Mesothelial cell of epicardium (in vitro differentiated cells): ENCODE data around the gene LYPD6. TPM values are rescaled to one million over a fixed set of nuclear protein-coding genes. Genes with fewer than 3 reads are reported as not detected.

Experiments used
- DNase-seq, 2 experiments: peaks; one replicate each; pipeline ENCODE4 v3.0.0; 2021; ENCODE audit warnings: low spot score in 2 of 2; ENCODE audit not compliant: unreplicated experiment in 2 of 2
- H3K27ac Mint-ChIP-seq: 2 replicates; pipeline ENCODE4 v1.8.0; 2021; ENCODE audit warnings: mixed read lengths
- H3K27me3 Mint-ChIP-seq: 2 replicates; pipeline ENCODE4 v1.8.0; 2021; ENCODE audit warnings: low read depth, mixed read lengths
- H3K36me3 Mint-ChIP-seq: 2 replicates; pipeline ENCODE4 v1.8.0; 2021; ENCODE audit warnings: mixed read lengths
- H3K4me1 Mint-ChIP-seq: 2 replicates; pipeline ENCODE4 v1.8.0; 2021; ENCODE audit warnings: mixed read lengths
- H3K4me3 Mint-ChIP-seq: 2 replicates; pipeline ENCODE4 v1.8.0; 2021; ENCODE audit warnings: mild to moderate bottlenecking, moderate library complexity, mixed read lengths
- H3K9me3 Mint-ChIP-seq: 2 replicates; pipeline ENCODE4 v1.8.0; 2021; ENCODE audit warnings: mixed read lengths
- total RNA-seq: library from RNA; stranded (reverse); gene quantifications from 3 replicates; pipeline ENCODE4 v1.2.1, GENCODE V29; 2021
- TF ChIP-seq, protein P1 (sequence below): fragments of 200-600 bp; sonication (generic); IDR thresholded peaks from one replicate; pipeline ENCODE4 v1.5.0; 2021; ENCODE audit warnings: antibody characterized with exemption; ENCODE audit not compliant: unreplicated experiment

Gene LYPD6
- total RNA-seq, 1 donor from 2014 or later = 16.2 TPM

DNA sequence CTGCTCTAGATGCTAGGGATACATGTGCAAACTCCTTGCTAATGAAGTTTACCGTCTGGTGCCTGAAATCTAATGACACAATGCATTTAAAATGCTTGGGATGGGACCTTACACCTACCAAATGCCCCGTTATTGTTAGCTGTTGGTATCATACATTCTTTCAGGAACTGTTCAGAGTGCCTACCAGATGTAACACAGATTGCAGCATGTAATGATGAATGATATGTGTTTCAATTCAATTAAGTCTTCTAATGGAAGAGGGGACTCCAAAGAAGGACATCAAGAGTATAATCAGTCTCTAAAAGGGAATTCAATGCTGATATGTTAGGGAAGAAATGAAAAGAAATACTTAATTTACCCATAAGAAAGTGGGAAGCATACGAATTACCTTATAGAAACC is 3.2 kb downstream of the LYPD6 start:
- Mint-ChIP-seq H3K4me1 (peaks cover 35% of the 10 kb centered on the region), H3K4me3 (no peak overlapping the region), H3K27me3 (no peaks in the 10 kb centered on the region), H3K36me3 (peaks cover 8% of the 10 kb centered on the region), H3K27ac (no peak overlapping the region), H3K9me3 (peaks cover 14% of the 10 kb centered on the region)
- TF ChIP-seq, protein P1, sequence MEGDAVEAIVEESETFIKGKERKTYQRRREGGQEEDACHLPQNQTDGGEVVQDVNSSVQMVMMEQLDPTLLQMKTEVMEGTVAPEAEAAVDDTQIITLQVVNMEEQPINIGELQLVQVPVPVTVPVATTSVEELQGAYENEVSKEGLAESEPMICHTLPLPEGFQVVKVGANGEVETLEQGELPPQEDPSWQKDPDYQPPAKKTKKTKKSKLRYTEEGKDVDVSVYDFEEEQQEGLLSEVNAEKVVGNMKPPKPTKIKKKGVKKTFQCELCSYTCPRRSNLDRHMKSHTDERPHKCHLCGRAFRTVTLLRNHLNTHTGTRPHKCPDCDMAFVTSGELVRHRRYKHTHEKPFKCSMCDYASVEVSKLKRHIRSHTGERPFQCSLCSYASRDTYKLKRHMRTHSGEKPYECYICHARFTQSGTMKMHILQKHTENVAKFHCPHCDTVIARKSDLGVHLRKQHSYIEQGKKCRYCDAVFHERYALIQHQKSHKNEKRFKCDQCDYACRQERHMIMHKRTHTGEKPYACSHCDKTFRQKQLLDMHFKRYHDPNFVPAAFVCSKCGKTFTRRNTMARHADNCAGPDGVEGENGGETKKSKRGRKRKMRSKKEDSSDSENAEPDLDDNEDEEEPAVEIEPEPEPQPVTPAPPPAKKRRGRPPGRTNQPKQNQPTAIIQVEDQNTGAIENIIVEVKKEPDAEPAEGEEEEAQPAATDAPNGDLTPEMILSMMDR = no peak
- DNase-seq = no peak

DNA sequence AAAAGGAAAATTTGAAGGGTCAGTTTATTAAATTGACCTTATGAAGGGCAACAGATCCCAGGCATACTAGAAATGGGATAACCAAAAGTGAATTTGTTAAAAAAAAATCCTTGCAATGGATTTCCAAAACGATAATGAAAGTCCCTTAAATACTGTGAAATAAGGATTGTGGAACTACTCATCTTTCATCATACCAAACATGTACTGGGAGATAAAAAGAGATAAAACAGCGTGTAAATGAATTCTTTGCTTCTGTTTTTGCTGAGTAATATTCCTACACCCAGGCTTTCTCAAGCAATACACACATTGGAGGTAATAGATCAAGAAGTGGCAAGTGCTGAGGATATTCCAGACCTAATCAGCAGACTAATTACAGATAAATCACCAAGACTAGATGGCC is 3.8 kb downstream of the LYPD6 start:
- H3K36me3 Mint-ChIP-seq = peaks cover 8% of the 10 kb centered on the region
- peaks cover 14% of the 10 kb centered on the region for H3K9me3 Mint-ChIP-seq
- no peaks in the 10 kb centered on the region for H3K27me3 Mint-ChIP-seq
- H3K4me1 Mint-ChIP-seq = peaks cover 31% of the 10 kb centered on the region
- no peak overlapping the region for H3K27ac Mint-ChIP-seq
- no peak for DNase-seq
- H3K4me3 Mint-ChIP-seq = no peak overlapping the region
- TF ChIP-seq, protein P1 = no peak

DNA sequence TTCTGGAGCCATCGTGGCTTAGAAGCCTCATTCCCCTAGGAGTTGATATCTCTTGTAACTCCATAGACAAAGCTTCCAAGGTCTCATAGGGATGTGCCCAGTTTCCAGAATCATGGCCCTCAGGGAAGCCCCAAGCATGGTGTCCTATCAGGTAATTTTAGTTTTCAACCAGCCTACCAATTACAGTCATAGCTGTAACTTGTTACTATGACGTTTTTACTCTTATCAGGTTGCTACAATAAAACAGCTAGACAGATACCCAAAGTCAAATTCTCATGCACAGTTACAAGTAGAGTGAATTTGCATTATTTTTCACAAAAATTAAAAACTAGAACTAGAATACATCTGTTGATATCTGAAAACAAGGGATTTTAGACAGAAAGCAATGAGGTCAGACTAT is 8.9 kb downstream of the LYPD6 start:
- Mint-ChIP-seq H3K9me3 (peaks cover 14% of the 10 kb centered on the region), H3K27ac (no peak overlapping the region), H3K36me3 (peaks cover 8% of the 10 kb centered on the region), H3K4me3 (no peak overlapping the region), H3K27me3 (no peaks in the 10 kb centered on the region), H3K4me1 (peaks cover 13% of the 10 kb centered on the region)
- DNase-seq = no peak
- TF ChIP-seq, protein P1 = no peak

DNA sequence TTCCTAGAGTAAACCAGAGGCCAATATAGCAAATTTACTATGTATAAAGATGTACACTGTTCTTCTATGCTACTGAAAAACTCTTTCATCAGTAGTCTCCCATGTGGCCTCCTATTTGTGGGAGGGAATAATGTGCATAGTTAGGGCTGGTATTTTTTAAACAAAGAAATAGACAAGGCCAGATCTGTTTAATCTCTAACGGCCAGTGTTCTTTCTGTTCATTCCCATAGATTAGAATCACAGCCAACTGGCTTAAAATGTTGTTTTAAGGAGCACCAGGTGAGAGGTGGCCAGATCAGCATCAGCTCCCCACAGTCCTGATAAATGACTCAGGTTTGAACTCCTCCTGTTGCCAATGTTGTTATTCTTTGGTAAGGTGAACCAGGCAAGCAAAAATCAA is 12.1 kb downstream of the LYPD6 start:
- Mint-ChIP-seq H3K4me1 (peaks cover 11% of the 10 kb centered on the region), H3K4me3 (no peak overlapping the region), H3K9me3 (peaks cover 4% of the 10 kb centered on the region), H3K36me3 (peaks cover 5% of the 10 kb centered on the region), H3K27ac (no peak overlapping the region), H3K27me3 (no peaks in the 10 kb centered on the region)
- no peak for DNase-seq
- TF ChIP-seq, protein P1 = no peak

DNA sequence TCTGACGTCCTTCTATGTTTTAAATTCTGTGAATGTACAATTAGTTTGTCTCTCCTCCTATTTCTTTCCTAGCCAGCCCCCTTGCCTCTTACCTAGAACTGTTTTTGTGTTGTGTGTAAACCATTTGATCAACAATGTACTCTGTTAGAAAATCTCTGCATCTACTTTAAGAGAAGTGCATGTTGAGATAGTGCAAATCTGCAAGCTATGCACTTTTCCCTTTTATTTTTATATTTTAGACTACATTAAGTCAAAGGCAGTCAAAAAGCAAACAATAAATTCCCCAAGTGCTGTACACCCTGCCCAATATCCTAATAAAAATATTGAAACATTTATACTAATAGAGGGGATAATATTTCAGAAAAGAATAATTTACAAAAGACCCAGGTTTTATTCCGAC is 13.7 kb downstream of the LYPD6 start:
- H3K4me1 Mint-ChIP-seq = peaks cover 17% of the 10 kb centered on the region
- TF ChIP-seq, protein P1 = no peak
- H3K27ac Mint-ChIP-seq = no peak overlapping the region
- H3K36me3 Mint-ChIP-seq = no peaks in the 10 kb centered on the region
- no peaks in the 10 kb centered on the region for H3K9me3 Mint-ChIP-seq
- no peak for DNase-seq
- H3K4me3 Mint-ChIP-seq = no peak overlapping the region
- H3K27me3 Mint-ChIP-seq = no peaks in the 10 kb centered on the region

DNA sequence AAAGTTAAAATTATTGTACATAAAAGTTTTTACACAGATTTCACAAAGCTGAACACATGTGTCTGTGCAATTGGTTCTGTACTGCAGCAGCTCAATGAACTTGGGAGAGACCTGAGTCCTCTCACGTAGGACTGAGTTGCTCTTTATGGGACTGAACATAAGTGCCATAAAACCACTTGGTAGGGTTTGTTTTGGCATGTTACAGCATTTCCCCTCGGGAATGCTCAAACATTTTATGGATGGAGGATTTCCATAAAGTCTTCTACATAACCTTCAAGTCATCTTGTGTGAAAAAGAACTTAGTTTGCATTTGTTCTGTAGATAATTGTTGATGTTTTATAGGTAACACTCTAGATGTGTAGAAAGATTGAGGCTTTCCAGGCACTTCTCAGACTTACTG is 15.9 kb downstream of the LYPD6 start:
- peaks cover 2% of the 10 kb centered on the region for H3K36me3 Mint-ChIP-seq
- H3K4me1 Mint-ChIP-seq = peaks cover 24% of the 10 kb centered on the region
- TF ChIP-seq, protein P1 = no peak
- no peak for DNase-seq
- H3K27me3 Mint-ChIP-seq = no peaks in the 10 kb centered on the region
- no peaks in the 10 kb centered on the region for H3K9me3 Mint-ChIP-seq
- no peak overlapping the region for H3K4me3 Mint-ChIP-seq
- H3K27ac Mint-ChIP-seq = no peak overlapping the region
